Skeletal muscle cell (primary cell): Measurements from ENCODE around the gene MIOX.

Source experiments
- DNase-seq: peaks from one replicate; pipeline ENCODE4 v3.0.0-alpha.2; 2010; ENCODE audit warnings: low read depth
- H3K4me3 ChIP-seq: 2 replicates; pipeline ENCODE4 v1.5.1; 2011; ENCODE audit warnings: low read depth, mild to moderate bottlenecking, control low read depth, low read length, moderate library complexity

Gene MIOX

DNA sequence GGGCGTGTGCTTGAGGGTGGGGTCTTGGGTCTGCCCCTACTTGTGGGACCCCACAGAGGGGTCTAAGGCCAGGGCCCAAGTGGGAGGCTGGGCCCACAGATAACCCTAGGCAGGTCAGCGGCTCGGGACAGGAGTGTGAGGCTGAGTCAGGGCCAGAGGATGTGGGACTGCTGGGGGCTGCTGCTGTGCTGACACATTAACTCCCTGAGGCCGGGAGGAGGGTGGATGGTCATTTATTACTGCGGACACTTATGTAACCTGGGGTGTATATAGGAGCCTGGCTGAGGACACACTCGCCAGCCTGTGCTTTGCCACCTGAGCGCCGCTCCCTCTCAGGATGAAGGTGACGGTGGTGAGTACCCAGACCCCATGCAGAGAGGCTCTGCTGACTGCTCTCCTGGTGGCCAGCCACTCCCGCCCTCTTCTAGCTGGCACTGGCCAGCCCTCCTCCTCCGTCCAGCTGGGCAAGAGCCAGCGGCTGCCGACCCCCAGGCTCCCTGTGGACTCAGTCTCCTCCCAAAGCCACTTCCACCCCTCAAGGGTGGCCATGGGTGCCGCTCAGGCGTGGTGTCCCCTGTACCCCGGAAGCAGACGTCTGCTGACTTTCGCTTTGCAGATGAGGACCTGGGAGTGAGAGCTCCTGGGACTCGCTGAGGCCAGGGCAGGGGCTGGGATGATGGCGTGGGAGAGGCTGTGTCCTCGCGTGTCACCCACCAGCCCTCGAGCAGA lies at the start of gene MIOX:
TSS of gene MIOX (plus strand) at position 299 of the 729 bp plus-strand sequence. CDS start at position 338, 39 bp downstream.
- H3K4me3 ChIP-seq = no peak within 1 kb of the TSS

DNA sequence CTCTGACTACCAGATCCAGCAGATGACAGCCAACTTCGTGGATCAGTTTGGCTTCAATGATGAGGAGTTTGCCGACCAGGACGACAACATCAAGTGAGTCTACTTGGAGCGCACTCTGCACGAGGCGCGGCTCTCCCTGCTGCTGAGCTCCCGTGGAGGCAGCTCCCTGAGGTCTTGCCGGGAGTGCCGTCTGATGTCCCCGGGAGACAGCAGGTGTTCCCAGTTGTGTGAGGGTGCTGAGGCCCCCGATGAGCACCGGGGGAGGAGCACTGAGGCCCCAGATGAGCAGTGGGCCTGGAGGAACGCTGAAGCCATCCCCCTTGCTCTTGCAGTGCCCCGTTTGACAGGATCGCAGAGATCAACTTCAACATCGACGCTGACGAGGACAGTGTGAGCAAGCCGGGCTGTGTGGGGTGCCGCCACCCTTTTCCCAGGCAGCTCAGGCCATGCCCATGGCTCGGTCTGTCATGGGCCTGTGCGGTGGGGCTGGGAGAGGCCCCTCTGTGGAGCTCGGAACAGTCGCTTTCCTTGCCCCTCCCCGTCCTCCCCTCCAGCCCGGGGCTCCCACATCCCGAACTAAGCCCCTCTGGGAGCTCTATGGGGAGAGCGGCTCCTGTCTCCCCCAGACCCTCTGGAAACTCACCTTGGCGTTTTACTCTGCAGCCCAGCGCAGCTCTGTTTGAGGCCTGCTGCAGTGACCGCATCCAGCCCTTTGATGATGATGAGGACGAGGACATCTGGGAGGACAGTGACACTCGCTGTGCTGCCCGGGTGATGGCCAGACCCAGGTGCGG lies 49.0 kb upstream of the MIOX start:
- no peak overlapping the region for H3K4me3 ChIP-seq
- DNase-seq = no peak

More for the DNA sequence above, at the start of gene MIOX:
- DNase-seq = no peak

DNA sequence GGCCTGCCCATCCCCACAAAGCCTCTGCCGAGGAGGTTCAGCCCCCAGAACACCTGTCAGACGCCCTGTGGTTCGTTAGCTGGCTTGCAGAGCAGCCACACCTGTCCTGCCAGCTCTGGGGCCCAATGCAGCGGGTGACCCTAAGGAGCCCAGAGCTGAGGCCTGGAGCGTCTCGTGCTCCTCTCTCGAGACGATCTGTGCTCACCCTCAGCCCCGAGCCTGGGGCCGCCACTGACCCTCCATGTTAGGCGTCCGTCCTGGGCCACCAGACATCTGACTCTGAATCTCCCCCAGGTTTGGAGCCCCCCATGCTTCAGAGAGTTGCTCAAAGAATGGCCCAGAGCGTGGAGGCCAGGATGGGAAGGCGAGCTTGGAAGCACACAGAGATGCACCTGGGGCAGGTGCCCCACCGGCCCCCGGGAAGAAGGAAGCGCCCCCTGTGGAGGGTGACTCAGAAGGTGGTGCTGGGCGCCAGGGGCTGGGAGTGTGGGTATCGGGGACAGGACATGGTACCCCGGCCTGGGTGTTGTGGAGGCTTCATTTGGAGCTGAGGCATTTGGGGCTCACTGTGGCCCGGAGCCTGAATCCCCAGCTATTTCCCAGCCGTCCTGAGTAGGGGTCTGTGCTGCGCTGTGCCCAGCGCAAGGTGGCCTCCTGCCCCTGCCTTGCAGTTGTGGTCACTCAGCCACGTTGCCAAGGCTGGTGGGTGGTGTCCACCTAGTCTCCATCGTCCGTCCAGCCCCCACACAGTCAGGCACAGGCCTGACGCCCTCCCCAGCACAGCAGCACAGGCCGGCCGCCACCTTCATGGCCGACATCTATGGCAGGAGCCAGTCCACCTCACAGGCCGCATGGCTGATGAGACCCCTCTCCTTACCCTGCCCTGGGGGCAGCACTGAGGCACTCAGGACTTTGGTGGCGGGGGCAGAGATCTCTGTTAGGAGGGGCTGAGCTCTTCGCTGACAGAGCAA lies 48.1 kb upstream of the MIOX start:
- H3K4me3 ChIP-seq = no peak overlapping the region
- no peak for DNase-seq

DNA sequence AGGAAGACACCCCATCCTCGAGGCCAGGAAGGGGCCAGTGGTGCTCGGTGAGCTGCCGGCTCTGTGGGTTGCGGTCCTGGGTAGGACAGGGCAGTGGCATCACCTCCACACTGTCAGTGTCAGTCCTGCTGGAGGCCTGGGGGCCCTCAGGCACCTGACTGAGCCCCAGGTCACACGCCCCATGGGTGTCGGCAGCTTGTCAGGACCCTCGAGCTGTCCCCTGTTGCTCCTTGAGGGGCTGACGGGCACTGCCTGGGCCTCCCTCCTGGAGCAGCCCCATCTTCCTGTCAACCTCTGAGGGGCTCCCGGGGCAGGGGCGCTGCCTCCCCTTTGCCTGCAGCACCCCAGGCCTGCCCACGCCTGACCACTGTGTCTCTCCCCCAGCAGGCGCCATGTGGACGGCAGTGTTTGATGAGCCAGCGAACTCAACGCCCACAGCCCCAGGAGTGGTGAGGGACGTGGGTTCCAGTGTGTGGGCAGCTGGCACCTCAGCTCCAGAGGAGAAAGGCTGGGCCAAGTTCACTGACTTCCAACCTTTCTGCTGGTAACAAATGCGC lies 47.3 kb upstream of the MIOX start:
- no peak for DNase-seq
- no peak overlapping the region for H3K4me3 ChIP-seq

DNA sequence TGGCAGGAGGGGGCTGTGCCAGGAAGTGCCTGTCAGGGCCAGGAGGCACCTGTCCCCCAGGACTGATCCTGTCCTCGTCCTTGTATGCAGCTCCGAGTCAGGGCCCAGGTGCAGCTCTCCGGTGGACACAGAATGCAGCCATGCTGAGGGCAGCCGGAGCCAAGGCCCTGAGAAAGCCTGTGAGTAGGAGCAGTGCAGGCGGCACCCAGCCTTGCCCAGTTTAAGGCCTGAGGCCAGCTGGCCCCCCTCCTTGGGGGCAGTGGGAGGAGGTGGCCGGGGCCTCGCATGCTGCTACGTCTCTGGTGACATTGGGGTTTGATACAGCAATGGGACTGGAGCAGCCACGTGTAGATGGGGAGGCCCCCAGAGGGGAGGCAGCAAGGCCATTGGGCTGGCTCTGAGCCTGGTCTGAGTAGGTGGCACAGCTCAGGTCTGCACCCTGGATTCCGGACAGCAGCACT lies 46.8 kb upstream of the MIOX start:
- no peak for DNase-seq
- no peak overlapping the region for H3K4me3 ChIP-seq

DNA sequence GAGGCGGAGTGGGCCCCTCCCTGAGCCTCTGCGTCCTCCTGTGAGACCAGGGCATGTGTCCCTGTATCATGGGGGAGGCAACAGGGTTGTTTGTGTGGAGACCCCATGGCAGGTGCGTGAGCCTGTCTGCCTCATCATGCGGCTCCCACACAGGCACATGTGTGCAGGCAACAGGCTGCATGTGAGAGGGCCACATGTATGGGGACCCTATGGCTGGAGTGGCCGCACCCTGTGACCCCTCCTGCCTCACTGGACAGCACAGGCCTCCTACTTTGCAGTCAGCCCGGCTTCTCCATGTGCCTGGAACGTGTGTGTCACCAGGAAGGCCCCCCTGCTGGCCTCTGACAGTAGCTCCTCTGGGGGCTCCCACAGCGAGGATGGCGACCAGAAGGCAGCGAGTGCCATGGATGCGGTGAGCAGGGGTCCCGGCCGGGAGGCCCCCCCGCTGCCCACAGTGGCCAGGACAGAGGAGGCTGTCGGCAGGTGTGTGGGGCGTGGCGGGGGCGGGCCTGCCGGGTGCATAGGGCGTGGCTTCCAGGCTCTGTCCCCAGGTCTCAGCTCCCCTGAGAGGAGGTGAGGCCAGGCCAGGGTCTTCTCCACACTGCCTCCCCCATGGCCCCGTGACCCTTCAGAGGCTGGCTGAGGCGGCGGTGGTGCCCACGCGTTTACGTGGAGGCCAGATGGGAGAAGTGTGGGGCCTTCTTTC lies 46.0 kb upstream of the MIOX start:
- no peak for DNase-seq
- no peak overlapping the region for H3K4me3 ChIP-seq

DNA sequence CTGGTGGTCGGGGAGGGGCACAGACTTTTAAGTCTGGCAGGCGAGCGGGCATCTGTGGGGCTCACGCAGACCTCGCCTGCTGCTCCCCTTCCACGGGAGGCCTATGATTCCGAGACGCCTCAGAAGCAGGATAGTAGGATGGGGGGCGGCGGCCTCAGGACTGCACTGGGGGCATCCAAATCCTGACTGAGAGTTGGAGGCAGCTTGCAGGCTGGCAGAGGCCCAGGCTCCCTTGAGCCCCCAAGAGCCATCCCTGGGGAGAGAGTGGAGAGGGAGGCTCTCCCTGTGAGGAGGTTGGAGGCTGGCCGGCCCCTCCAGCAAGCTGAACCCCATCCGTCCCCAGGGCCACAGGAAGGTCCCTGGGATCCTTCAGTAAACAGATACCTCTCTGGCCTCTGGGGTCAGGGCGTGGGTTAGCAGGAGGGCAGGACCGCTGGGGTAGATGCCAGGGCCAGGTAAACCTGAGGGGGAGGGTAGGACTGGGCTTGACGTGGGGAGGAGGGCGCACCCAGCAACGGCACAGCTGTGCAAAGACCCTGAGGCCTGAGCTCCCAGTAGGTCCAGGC lies 45.1 kb upstream of the MIOX start:
- no peak overlapping the region for H3K4me3 ChIP-seq
- no peak for DNase-seq

DNA sequence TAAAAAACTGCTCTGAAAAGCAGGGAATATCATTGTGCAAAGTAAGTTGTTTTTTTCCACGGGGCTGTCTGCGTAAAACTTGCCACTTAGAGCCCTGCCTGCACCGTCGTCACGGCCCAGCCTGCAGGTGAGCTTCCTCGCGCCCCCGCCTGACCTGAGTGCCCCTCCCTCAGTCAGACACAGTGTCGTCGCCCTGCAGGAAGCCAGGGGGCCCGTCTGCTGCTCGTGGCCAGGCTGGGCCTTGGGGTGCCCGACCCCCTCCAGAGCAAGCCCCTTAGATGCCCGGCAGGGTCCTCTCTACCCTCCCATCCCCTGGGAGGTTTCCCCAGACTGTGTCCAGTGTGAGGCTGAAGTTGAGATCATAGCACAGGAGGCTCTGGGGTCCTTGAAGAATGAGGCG lies 43.5 kb upstream of the MIOX start:
- no peak overlapping the region for H3K4me3 ChIP-seq
- DNase-seq = no peak

DNA sequence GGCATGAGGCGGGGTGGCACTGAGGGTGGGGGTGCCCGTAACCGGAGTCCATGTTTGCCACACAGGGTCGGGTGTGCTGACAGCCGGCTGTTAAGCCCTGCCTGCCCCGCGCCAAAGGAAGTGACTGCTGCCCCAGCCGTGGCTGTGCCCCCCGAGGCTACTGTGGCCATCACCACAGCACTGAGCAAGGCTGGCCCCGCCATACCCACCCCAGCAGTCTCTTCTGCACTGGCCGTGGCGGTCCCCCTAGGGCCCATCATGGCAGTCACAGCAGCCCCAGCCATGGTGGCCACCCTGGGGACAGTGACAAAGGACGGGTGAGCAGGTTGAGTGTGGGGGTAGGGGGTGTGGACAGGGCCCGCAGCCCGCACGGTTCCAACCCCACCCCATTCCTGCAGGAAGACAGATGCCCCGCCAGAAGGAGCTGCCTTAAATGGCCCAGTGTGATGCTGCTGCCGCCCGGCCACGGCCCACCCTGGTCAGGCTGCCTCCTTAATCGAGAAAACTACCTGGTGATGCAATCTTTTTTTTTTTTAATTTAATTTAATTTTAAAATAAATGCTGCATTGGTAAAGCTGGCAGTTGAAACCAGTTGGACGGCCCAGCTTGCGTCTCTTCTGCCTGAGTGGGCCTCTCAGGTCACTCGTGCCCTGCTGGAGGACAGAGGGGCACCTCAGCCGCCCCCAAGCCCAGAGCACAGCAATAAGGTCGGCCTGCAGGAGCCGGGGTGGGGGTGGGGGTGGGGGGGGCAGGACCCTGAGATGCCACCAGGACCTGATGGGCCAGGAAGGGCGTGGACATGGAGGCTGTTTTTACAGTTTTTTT lies 42.6 kb upstream of the MIOX start:
- no peak for DNase-seq
- H3K4me3 ChIP-seq = no peak overlapping the region

DNA sequence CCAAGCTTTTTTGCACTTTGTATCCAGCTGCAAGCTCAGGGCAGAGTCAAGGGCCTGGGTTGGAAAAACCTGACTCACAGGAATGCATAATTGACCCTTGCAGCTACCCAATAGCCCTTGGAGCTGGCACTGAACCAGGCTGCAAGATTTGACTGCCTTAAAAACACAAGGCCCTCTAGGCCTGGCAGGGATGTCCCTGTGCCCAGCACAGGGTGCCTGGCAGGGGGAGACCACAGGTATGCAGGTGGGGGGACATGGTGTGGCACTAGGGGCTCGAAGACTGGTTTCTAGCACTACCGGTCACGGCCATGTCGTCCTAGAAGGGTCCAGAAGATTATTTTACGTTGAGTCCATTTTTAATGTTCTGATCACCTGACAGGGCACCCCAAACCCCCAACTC lies 42.0 kb upstream of the MIOX start:
- DNase-seq = peak; percentile 30

DNA sequence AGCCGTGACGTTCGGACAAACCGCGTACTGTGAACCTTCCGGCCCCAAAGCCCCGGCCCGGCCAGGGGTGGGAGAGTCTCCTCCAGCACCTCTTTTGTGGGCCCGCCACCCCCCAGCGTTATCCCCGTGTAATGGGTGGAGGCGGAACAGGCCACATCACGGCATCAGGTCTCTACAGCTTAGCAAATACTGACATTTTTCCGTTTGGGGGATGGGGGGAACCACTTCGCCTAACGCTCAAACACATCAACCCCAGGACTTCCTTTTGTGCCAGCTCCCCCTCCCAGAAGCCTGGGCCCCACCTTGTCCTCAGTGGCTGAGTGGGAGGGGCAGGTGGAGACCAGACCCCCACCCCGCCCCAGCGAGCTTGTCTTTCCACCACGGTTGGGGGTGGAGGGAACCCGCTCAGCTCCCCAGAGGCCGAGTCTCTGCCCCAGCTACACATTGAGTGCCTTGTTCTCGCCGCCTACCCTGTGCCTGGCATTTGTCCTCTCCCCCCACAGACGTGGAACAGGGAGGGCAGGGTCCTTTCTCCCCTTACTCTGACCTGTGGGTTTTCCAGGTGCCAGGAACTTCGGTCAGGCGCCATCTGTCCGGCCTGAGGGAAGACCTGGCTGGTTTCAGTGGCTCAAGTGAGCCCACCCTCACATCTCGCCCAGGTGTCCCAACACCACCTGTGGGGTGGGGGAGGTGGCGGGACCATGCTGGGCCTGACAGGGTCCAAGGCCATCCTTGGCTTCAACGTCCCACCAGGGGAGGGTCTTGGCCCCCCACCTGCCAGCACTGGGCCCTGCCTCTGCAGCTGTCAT lies 41.4 kb upstream of the MIOX start:
- DNase-seq = no peak
- no peak overlapping the region for H3K4me3 ChIP-seq

More for the DNA sequence above, 42.0 kb upstream of the MIOX start:
- H3K4me3 ChIP-seq = no peak overlapping the region

DNA sequence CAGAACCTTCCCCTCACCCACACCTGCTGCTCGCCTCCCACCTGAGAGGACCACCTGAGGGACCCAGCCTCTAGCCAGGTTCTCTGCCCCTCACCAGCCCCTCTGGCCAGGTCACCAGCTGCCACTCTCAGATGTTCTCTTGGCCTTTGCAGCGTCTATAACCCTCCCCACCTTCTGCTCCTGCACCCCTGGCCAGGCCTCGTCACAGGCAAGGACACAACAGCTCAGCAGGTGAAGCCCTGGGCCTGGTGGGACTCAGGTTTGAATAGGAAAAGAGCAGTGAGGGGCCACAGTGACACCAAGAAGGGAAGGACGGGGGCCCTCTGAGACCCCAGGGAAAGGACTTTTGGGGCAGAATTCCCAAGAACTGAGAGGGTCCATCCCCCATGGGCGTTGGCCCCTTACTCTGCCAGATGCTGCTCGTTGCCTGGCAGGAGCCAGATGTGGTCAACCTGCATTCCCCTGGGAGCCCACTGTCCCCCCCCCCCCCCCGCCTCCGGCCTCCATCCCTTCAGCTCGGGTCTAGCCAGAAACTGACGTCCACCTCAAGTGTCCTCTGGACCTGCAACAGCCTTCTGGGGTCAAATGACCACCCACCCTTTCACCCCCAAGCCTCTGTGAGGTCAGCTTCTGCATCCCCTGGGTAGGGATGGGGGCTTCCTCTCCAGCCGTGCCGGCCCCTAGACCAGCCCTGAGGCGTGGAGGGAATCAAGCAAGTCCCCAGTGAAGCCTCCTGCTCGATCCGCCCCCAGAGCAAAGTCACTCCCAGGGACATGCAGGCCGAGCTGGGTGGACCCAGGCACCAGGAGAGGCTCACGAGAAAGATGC lies 40.6 kb upstream of the MIOX start:
- no peak for DNase-seq
- H3K4me3 ChIP-seq = no peak overlapping the region

DNA sequence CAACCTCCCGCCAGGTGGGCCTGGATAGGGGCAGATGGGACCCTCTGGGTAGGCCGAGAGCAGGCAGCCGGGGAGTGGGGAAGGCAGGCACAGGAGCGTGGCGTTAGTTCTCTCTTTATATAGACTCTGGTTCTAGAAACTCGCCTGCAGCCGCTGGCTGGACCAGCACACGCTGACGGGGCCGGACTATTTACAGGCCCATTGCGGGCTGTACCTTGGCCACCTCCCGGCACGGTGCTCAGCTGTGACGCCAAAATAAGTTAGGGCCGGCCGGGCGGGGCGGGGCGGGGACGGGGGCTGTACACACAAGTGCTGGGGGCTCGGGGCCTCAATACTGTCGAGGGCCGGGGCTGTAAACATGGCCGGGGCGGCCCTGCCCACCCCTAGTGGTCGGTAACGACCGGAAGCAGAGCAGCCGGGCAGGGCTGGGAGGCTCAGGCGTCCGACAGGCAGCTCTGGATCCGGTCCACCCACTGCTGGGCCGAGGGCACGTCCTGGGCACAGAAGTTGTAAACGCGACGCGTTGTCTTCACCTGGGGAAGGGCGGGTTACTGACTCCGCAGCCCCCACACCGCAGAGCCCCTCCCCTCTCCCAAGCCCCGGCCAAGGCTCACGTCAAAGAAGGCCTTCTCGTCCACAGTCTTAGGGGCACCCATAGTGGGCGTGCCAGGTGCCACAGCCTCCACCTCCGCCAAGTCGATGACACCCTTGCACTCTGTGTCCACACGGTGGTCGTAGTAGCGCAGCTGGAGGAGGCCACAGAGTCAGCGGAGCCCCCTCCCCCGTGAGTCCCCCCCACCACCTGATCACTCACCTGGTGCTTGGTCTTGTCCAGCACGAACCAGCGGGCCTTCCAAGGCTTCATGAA lies 39.7 kb upstream of the MIOX start:
- DNase-seq = no peak
- H3K4me3 ChIP-seq = no peak overlapping the region

DNA sequence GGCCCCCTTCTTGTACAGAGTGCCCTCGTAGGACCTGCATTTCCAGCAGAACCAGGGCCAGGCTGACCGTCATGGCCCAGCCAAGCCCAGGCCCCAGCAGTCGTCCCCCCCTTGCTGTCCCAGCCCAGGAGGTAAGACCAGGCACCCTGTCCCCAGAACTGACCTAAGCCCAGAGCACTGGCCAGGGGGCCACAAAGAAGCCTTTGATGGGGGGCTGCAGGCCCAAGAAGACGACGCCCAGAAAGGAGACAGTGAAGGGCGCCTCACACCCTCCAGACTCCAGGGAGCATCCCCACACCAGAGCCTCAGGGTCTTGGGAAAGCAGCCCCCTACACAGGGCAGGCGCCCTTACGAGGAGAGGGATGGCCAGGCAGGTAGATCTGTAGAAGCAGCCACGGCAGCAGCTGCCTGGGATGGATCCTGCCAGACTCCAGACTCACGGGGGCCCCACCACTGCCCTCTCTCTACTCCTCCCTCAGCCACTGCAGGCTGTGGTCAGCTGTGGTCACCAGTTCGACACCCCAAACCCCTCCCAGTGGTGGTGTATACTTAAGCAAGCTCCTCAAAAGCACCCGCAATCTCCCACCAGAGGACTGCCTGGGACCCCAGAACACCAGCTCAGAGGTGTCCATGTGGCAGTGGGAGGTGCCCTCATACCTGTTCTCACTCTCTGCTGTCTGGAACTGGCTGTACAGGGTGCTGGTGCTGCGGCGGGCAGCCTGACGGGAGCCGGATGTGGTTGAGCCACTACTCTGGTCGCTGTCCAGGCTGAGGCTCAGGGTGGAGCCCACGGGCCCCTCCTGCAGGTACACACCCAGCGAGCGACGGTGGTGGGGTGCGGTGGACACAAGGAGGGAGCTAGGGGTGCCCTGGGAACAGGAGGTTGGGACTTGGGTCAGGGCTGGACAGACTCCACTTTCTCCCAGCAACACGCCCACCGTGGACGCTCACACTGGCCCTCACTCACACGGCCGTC lies 38.8 kb upstream of the MIOX start:
- no peak for DNase-seq
- no peak overlapping the region for H3K4me3 ChIP-seq
